ENCODE data around the gene LSP1. TPM values are rescaled to one million over a fixed set of nuclear protein-coding genes. Genes with fewer than 3 reads are reported as not detected.

Gene LSP1
- polyA plus RNA-seq, 4 donors = 4.5 to 45.1 (median 22.3) TPM

DNA sequence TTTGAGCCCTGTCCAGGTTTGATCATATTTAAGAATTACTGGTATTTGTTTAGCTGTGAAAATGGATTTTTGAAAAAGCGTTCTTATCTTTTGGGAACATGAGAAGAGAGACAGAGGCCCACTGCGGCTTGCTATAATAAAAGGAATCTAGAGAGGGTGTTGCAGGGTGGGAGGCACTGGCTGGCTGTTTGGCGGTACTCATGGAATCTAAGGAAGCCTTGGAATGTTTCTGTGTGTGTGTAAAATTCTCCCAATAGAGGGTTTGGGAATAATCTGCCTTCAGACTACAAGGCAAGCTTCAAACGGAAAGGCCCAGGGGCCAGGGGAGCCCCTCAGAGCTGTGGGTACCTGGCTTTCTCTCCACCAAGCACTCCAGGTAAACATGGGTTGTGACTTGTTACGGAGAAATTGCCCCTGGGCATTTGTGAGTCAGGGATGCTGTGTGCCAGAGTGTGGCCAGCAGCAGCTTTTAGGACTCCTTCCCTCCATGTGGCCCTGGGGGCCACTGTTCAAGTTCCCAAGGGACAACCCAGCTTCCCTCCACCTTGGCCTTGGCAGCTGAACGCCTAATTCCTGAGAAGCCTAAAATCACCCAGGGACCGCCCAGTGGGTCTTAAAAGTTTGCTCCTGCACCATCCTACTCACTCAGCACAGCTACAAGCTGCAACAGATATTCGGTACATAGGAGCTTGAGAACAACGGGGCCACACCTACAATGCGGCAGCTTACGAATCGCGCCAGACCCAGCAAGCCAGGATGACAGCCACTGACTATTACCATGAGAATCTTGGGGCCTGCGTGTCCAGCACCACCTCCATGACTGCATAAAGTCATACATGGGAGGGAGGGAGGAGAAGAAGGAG is 32.2 kb upstream of the LSP1 start:
- FAIRE-seq (no peak), DNase-seq (no peak)
- H3K36me3 ChIP-seq (ENCODE audit: control insufficient read depth in 3 of 3, insufficient read depth in 2 of 3, low read depth in 1 of 3, low read length in 3 of 3) = no peaks in the 10 kb centered on the region
- H3K9me3 ChIP-seq (ENCODE audit: control insufficient read depth in 2 of 2, insufficient read depth in 1 of 2, low read depth in 1 of 2, low read length in 1 of 2) = peaks cover 0 to 14% of the 10 kb centered on the region in 2 donors
- H3K27ac ChIP-seq (ENCODE audit: low read depth in 1 of 3, low read length in 2 of 3) = no peak overlapping the region
- no peak overlapping the region for H3K4me3 ChIP-seq (ENCODE audit: low read depth in 1 of 3, low read length in 3 of 3)
- peaks cover 0 to 9% (median 0%) of the 10 kb centered on the region in 3 donors for H3K4me1 ChIP-seq (ENCODE audit: control insufficient read depth in 3 of 3, insufficient read depth in 2 of 3, low read depth in 1 of 3, low read length in 2 of 3)
- WGBS, 3 donors = 83 to 88% (median 86%) methylated on average over 14 of the region's 14 CpGs
- H3K27me3 ChIP-seq (ENCODE audit: control insufficient read depth in 3 of 3, insufficient read depth in 3 of 3, low read length in 3 of 3) = no peaks in the 10 kb centered on the region

DNA sequence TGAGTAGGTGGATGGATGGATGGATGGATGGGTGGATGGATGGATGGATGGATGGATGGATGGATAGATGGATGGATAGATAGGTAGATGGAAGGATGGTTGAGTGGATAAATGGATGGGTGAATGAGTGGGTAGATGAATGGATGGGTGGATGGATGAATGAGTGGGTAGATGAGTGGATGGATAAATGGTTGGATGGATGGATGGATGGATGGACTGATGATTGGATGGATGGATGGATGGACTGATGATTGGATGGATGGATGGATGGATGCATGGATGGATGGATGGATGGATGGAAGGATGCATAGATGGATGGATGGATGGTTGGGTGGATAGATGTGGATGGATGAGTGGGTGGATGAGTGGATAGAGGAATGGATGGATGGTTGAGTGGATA is 31.3 kb upstream of the LSP1 start:
- H3K4me3 ChIP-seq (ENCODE audit: low read depth in 1 of 3, low read length in 3 of 3) = no peak overlapping the region
- FAIRE-seq (no peak), DNase-seq (no peak)
- peaks cover 0 to 9% (median 0%) of the 10 kb centered on the region in 3 donors for H3K4me1 ChIP-seq (ENCODE audit: control insufficient read depth in 3 of 3, insufficient read depth in 2 of 3, low read depth in 1 of 3, low read length in 2 of 3)
- no peaks in the 10 kb centered on the region for H3K36me3 ChIP-seq (ENCODE audit: control insufficient read depth in 3 of 3, insufficient read depth in 2 of 3, low read depth in 1 of 3, low read length in 3 of 3)
- H3K27ac ChIP-seq (ENCODE audit: low read depth in 1 of 3, low read length in 2 of 3) = no peak overlapping the region
- H3K9me3 ChIP-seq (ENCODE audit: control insufficient read depth in 2 of 2, insufficient read depth in 1 of 2, low read depth in 1 of 2, low read length in 1 of 2) = peaks cover 0 to 14% of the 10 kb centered on the region in 2 donors
- no peaks in the 10 kb centered on the region for H3K27me3 ChIP-seq (ENCODE audit: control insufficient read depth in 3 of 3, insufficient read depth in 3 of 3, low read length in 3 of 3)

DNA sequence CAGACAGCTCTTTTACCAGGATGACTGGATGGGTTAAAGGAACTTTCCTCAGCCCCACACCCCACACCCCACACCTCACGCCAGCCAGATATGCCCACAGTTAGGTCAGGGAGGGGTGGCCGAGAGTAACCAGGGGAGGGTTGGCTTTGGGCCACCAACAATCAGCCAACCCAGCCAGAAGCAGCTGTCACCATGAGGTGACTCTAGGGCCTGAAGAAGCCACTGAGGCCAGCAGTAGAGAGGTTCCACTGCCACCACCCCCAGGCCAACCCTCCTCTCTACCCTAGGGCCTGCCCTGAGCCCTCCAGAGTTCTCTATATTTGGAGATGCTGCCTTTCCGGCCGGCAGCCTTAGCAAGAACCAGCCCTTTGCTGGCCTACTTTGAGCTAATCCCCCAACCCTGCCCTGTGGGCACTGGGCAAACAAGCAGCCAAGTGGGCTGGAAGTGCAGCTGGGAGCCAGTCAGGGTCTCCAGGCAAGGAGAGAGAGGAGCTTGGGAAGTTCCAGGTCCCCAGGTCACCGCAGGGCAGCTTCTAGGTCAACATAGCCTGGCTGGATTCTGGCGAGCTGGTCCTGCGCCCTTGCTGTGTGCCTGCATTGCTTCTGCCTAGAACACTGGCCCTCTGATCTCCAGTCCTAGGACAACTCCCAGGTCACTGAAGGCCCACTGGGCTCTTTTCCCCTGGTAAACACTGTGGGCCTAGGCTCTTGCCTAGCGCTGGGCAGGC is 30.1 kb upstream of the LSP1 start:
- no peak for FAIRE-seq
- WGBS, 3 donors = 75 to 86% (median 80%) methylated on average over 8 of the region's 8 CpGs

DNA sequence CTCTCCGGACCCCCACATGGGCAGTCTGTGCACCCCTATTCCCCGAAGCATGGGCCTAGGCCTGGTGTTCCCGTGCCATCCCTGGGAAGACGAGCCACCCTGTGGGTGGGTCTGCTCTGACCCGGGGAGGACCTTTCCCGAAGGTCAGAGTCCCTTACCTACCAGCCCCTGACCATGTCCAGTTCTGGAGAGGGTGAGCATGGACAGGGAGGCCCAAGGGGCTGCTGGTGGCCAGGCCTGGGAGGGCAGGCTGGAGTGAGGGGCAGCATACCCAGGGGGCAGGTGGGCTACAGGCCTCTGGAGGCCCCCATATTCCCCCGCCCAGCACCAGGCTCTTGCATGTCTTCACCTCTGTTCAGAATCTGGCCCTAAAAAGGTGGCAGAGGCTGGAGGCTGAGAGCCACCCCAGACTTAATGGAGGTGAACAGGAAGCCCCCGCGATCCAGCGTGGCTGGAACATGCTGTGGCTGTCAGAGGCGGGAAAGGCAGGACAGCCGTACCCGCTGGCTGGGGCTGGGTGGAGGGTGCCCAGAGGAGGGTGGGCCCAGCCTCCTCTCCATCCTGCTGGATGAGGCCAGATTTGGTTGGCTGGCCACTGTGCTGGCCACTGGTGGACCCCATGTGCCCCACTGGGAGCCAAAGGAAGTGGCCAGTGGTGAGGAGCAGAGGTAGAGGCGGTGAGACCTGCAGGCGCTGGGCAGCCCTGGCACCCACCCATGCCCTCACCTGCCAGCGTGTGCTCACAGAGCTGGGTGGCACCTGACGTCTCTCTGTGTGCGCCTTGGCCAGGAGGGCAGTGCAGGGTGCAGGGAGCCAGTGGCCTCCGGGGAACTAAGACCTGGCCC is 29.3 kb upstream of the LSP1 start:
- Histone ChIP-seq H3K27ac (ENCODE audit: low read depth in 1 of 3, low read length in 2 of 3) (no peak overlapping the region), H3K36me3 (ENCODE audit: control insufficient read depth in 3 of 3, insufficient read depth in 2 of 3, low read depth in 1 of 3, low read length in 3 of 3) (no peaks in the 10 kb centered on the region), H3K9me3 (ENCODE audit: control insufficient read depth in 2 of 2, insufficient read depth in 1 of 2, low read depth in 1 of 2, low read length in 1 of 2) (peaks cover 0 to 7% of the 10 kb centered on the region in 2 donors), H3K4me1 (ENCODE audit: control insufficient read depth in 3 of 3, insufficient read depth in 2 of 3, low read depth in 1 of 3, low read length in 2 of 3) (peaks cover 0 to 20% (median 0%) of the 10 kb centered on the region in 3 donors), H3K4me3 (ENCODE audit: low read depth in 1 of 3, low read length in 3 of 3) (no peak overlapping the region), H3K27me3 (ENCODE audit: control insufficient read depth in 3 of 3, insufficient read depth in 3 of 3, low read length in 3 of 3) (peaks cover 0 to 1% (median 0%) of the 10 kb centered on the region in 3 donors)
- FAIRE-seq = no peak
- WGBS, 3 donors = 88 to 90% (median 89%) methylated on average over 19 of the region's 19 CpGs
- no peak for DNase-seq

More for the DNA sequence above, 30.1 kb upstream of the LSP1 start:
- no peaks in the 10 kb centered on the region for H3K36me3 ChIP-seq (ENCODE audit: control insufficient read depth in 3 of 3, insufficient read depth in 2 of 3, low read depth in 1 of 3, low read length in 3 of 3)
- no peak overlapping the region for H3K4me3 ChIP-seq (ENCODE audit: low read depth in 1 of 3, low read length in 3 of 3)
- no peak for DNase-seq
- no peaks in the 10 kb centered on the region for H3K27me3 ChIP-seq (ENCODE audit: control insufficient read depth in 3 of 3, insufficient read depth in 3 of 3, low read length in 3 of 3)
- H3K27ac ChIP-seq (ENCODE audit: low read depth in 1 of 3, low read length in 2 of 3) = no peak overlapping the region
- peaks cover 0 to 20% (median 0%) of the 10 kb centered on the region in 3 donors for H3K4me1 ChIP-seq (ENCODE audit: control insufficient read depth in 3 of 3, insufficient read depth in 2 of 3, low read depth in 1 of 3, low read length in 2 of 3)
- H3K9me3 ChIP-seq (ENCODE audit: control insufficient read depth in 2 of 2, insufficient read depth in 1 of 2, low read depth in 1 of 2, low read length in 1 of 2) = peaks cover 0 to 13% of the 10 kb centered on the region in 2 donors

DNA sequence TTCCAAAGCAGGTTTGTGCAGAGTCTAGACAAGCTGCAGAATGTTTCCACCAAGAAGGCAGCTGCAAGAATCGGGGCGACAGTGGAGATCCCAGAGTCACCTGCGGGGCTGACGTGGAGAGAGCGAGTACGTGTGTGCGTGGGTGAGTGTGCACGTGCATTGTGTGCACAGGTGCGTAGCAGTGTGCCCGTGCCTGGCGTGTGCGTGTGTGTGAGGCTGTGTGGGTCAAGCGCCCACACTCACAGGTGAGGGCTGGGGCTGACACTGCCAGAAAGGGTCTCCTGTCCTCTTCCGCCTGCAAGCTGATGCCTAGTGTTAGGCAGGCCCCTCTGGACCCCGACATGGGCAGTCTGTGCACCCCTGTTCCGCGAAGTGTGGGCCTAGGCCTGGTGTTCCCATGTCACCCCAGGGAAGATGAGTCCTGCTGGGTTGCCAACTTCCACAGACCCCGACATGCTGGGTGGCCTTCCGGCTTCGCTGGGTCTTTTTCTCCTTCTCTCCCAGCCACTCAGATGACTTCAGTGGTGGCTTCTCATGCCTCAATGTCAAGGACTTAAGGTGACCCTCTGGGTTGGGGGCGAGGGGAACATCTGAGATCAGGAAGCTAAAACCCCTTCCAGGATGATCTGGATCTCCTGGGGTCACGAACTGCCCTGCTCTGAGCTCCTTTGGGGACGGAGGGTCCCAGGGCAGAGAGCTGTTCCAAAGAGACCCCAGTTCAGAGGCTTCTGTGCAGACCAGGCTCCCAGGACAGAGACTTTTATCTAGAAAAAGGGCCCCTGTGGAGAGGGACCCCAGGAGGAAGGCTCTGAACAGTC is 28.5 kb upstream of the LSP1 start:
- DNase-seq = no peak
- no peaks in the 10 kb centered on the region for H3K9me3 ChIP-seq (ENCODE audit: control insufficient read depth in 2 of 2, insufficient read depth in 1 of 2, low read depth in 1 of 2, low read length in 1 of 2)
- no peaks in the 10 kb centered on the region for H3K36me3 ChIP-seq (ENCODE audit: control insufficient read depth in 3 of 3, insufficient read depth in 2 of 3, low read depth in 1 of 3, low read length in 3 of 3)
- H3K4me1 ChIP-seq (ENCODE audit: control insufficient read depth in 3 of 3, insufficient read depth in 2 of 3, low read depth in 1 of 3, low read length in 2 of 3) = peaks cover 0 to 23% (median 0%) of the 10 kb centered on the region in 3 donors
- FAIRE-seq = no peak
- no peak overlapping the region for H3K4me3 ChIP-seq (ENCODE audit: low read depth in 1 of 3, low read length in 3 of 3)
- 87 to 94% (median 91%) methylated on average over 22 to 23 of the region's 23 CpGs for WGBS, 3 donors
- peaks cover 0 to 2% (median 0%) of the 10 kb centered on the region in 3 donors for H3K27me3 ChIP-seq (ENCODE audit: control insufficient read depth in 3 of 3, insufficient read depth in 3 of 3, low read length in 3 of 3)
- no peak overlapping the region for H3K27ac ChIP-seq (ENCODE audit: low read depth in 1 of 3, low read length in 2 of 3)

DNA sequence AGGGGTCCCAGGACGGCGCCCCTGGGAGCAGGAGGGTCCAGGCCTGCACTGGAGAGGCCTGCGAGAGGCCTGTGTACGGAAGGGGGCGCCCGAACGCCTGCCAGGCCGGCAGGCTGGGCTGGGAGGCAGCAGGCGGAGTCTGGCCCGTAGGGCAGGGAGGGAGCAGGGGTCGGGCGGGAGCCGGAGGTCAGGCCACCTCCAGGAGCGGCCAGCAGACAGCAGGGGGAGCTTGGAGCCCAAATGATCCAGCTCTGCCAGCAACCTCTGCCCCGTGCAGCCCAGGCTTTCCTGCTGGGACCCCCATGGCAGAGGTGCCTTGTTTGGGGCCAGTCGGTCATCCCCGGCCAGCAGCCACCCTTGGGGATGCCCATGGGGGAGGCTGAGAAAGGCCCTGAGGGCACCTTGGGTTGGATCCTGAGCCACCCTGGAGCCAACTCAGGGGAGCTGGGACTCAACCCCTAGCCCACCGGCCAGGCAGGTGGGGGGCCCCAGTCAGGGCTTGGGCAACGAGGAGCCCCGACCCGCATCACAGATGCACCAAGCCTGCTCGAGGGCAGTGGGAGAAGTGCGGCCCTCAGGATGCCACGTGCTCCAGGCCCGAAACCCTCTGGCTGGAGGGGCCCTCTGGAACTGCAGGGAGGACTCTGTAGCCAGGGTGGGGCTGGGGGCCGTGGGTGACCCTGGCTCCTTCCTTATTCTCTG is 27.7 kb upstream of the LSP1 start:
- H3K4me1 ChIP-seq (ENCODE audit: control insufficient read depth in 3 of 3, insufficient read depth in 2 of 3, low read depth in 1 of 3, low read length in 2 of 3) = peaks cover 0 to 30% (median 0%) of the 10 kb centered on the region in 3 donors
- 22 to 48% (median 45%) methylated on average over 26 of the region's 26 CpGs for WGBS, 3 donors
- no peak overlapping the region for H3K27ac ChIP-seq (ENCODE audit: low read depth in 1 of 3, low read length in 2 of 3)
- FAIRE-seq (no peak), DNase-seq (peak; percentile 56 to 74)
- H3K36me3 ChIP-seq (ENCODE audit: control insufficient read depth in 3 of 3, insufficient read depth in 2 of 3, low read depth in 1 of 3, low read length in 3 of 3) = no peaks in the 10 kb centered on the region
- no peak overlapping the region for H3K4me3 ChIP-seq (ENCODE audit: low read depth in 1 of 3, low read length in 3 of 3)
- H3K9me3 ChIP-seq (ENCODE audit: control insufficient read depth in 2 of 2, insufficient read depth in 1 of 2, low read depth in 1 of 2, low read length in 1 of 2) = no peaks in the 10 kb centered on the region
- peaks cover 0 to 2% (median 0%) of the 10 kb centered on the region in 3 donors for H3K27me3 ChIP-seq (ENCODE audit: control insufficient read depth in 3 of 3, insufficient read depth in 3 of 3, low read length in 3 of 3)

DNA sequence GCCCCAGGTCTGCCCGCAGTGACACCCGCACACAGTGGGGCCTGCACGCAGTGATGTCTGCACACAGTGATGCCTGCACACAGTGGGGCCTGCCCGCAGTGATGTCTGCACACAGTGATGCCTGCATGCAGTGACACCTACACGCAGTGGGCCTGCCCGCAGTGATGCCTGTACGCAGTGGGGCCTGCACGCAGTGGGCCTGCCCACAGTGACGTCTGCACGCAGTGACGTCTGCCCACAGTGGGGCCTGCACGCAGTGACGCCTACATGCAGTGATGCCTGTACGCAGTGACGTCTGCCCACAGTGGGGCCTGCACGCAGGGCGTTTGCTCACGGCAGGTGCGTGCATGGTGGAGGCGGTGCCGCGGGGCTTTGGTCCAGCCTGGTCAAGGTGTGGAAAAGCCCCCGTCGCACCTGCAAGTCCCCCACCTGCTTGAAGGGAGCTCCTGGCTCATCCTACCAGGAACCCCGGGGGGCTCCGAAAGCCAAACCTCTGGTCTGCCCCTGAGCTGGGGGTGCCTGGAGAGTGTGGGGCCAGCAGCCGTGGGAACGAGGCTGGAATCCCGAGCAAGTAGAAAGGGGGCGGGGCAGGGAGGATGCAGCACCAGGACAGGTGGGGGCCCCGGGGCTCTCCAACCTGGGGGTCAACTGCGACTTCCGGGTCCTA is 27.0 kb upstream of the LSP1 start:
- Histone ChIP-seq H3K36me3 (ENCODE audit: control insufficient read depth in 3 of 3, insufficient read depth in 2 of 3, low read depth in 1 of 3, low read length in 3 of 3) (no peaks in the 10 kb centered on the region), H3K27ac (ENCODE audit: low read depth in 1 of 3, low read length in 2 of 3) (no peak overlapping the region), H3K9me3 (ENCODE audit: control insufficient read depth in 2 of 2, insufficient read depth in 1 of 2, low read depth in 1 of 2, low read length in 1 of 2) (no peaks in the 10 kb centered on the region), H3K4me1 (ENCODE audit: control insufficient read depth in 3 of 3, insufficient read depth in 2 of 3, low read depth in 1 of 3, low read length in 2 of 3) (peaks cover 3 to 37% (median 4%) of the 10 kb centered on the region in 3 donors), H3K27me3 (ENCODE audit: control insufficient read depth in 3 of 3, insufficient read depth in 3 of 3, low read length in 3 of 3) (peaks cover 0 to 2% (median 0%) of the 10 kb centered on the region in 3 donors), H3K4me3 (ENCODE audit: low read depth in 1 of 3, low read length in 3 of 3) (no peak overlapping the region)
- 59 to 87% (median 71%) methylated on average over 30 to 33 of the region's 33 CpGs for WGBS, 3 donors
- FAIRE-seq (no peak), DNase-seq (no peak)

All from small intestine (tissue), 7 donors.